Liver (tissue), 9 donors: ENCODE data around the gene STK24. TPM values are rescaled to one million over a fixed set of nuclear protein-coding genes. Genes with fewer than 3 reads are reported as not detected.
A peak's percentile ranks its signal among the peaks of the same experiment; 100 is the strongest.

Experiments
- DNase-seq: peaks from one replicate; pipeline ENCODE4 v3.0.0-alpha.2; 2017; ENCODE audit warnings: low spot score
- H3K27ac ChIP-seq, 2 donors: one replicate each; pipeline ENCODE4 v1.7.0; 2013; ENCODE audit warnings: inconsistent platforms in 2 of 2, low read length in 2 of 2, control low read depth in 1 of 2, low read depth in 1 of 2, mild to moderate bottlenecking in 1 of 2
- H3K27me3 ChIP-seq, 4 donors: one replicate each; pipeline versions ENCODE4 v1.6.1 to v1.7.0; 2013; ENCODE audit warnings: low read length in 3 of 4, inconsistent platforms in 1 of 4, mild to moderate bottlenecking in 1 of 4, moderate library complexity in 1 of 4; ENCODE audit not compliant: control insufficient read depth in 4 of 4, insufficient read depth in 4 of 4
- H3K36me3 ChIP-seq, 4 donors: one replicate each; pipeline versions ENCODE4 v1.6.1 to v1.7.0; 2013; ENCODE audit warnings: low read length in 3 of 4, mild to moderate bottlenecking in 3 of 4, low read depth in 1 of 4, moderate library complexity in 1 of 4; ENCODE audit not compliant: control insufficient read depth in 4 of 4, insufficient read depth in 3 of 4
- H3K4me1 ChIP-seq, 4 donors: one replicate each; pipeline versions ENCODE4 v1.6.1 to v1.7.0; 2013; ENCODE audit warnings: low read length in 3 of 4, mild to moderate bottlenecking in 3 of 4, moderate library complexity in 1 of 4; ENCODE audit not compliant: control insufficient read depth in 4 of 4, insufficient read depth in 4 of 4
- H3K4me3 ChIP-seq, 3 donors: one replicate each; pipeline versions ENCODE4 v1.6.1 to v1.7.0; 2013; ENCODE audit warnings: low read length in 3 of 3, control low read depth in 1 of 3, low read depth in 1 of 3, mild to moderate bottlenecking in 1 of 3
- H3K9ac ChIP-seq, 2 donors: one replicate each; pipeline ENCODE4 v1.7.0; 2013; ENCODE audit warnings: low read length in 2 of 2, mild to moderate bottlenecking in 2 of 2, moderate library complexity in 2 of 2, control low read depth in 1 of 2, low read depth in 1 of 2
- H3K9me3 ChIP-seq, 4 donors: one replicate each; pipeline versions ENCODE4 v1.6.1 to v1.7.0; 2013; ENCODE audit warnings: low read length in 3 of 4; ENCODE audit not compliant: control insufficient read depth in 4 of 4
- ATF3 ChIP-seq: IDR thresholded peaks from 2 replicates; pipeline ENCODE4 v1.6.1; 2016; ENCODE audit warnings: antibody characterized with exemption
- CTCF ChIP-seq: fragments of 150-350 bp; IDR thresholded peaks from 2 replicates; pipeline ENCODE4 v1.5.1; 2017; ENCODE audit warnings: improper control_type of control experiment, low read depth, low read length; ENCODE audit not compliant: missing input control
- EGR1 ChIP-seq, 2 donors: IDR thresholded peaks; 2 replicates each; pipeline ENCODE4 v1.6.1; 2016 to 2018; ENCODE audit warnings: antibody characterized with exemption in 2 of 2, low read depth in 2 of 2
- FOXA1 ChIP-seq: IDR thresholded peaks from 2 replicates; pipeline ENCODE4 v1.6.1; 2016; ENCODE audit warnings: antibody characterized with exemption
- FOXA2 ChIP-seq: IDR thresholded peaks from 2 replicates; pipeline ENCODE4 v1.6.1; 2016; ENCODE audit warnings: antibody characterized with exemption
- GABPA ChIP-seq, 2 donors: IDR thresholded peaks in 1 of 2; conservative IDR thresholded peaks in 1 of 2; 2 replicates each; pipeline ENCODE4 v1.6.1; 2016; ENCODE audit warnings: antibody characterized with exemption in 2 of 2, mild to moderate bottlenecking in 1 of 2, moderate library complexity in 1 of 2
- HNF4A ChIP-seq, 2 donors: conservative IDR thresholded peaks; 2 replicates each; pipeline ENCODE4 v1.6.1; 2016; ENCODE audit warnings: antibody characterized with exemption in 2 of 2, mild to moderate bottlenecking in 2 of 2
- HNF4G ChIP-seq: IDR thresholded peaks from 2 replicates; pipeline ENCODE4 v1.6.1; 2016; ENCODE audit warnings: antibody characterized with exemption
- JUND ChIP-seq, 2 donors: IDR thresholded peaks; 2 replicates each; pipeline ENCODE4 v1.6.1; 2016; ENCODE audit warnings: antibody characterized with exemption in 2 of 2
- MAX ChIP-seq: IDR thresholded peaks from 2 replicates; pipeline ENCODE4 v1.6.1; 2016; ENCODE audit warnings: antibody characterized with exemption
- NR2F2 ChIP-seq: IDR thresholded peaks from 2 replicates; pipeline ENCODE4 v1.6.1; 2016; ENCODE audit warnings: antibody characterized with exemption
- RAD21 ChIP-seq, 2 donors: IDR thresholded peaks; 2 replicates each; pipeline ENCODE4 v1.6.1; 2016; ENCODE audit warnings: antibody characterized with exemption in 2 of 2, mild to moderate bottlenecking in 2 of 2
- REST ChIP-seq: IDR thresholded peaks from 2 replicates; pipeline ENCODE4 v1.6.1; 2016; ENCODE audit warnings: antibody characterized with exemption, mild to moderate bottlenecking
- RXRA ChIP-seq, 2 donors: IDR thresholded peaks; 2 replicates each; pipeline ENCODE4 v1.6.1; 2017 to 2018; ENCODE audit warnings: antibody characterized with exemption in 2 of 2, mild to moderate bottlenecking in 1 of 2
- SP1 ChIP-seq: IDR thresholded peaks from 2 replicates; pipeline ENCODE4 v1.6.1; 2018; ENCODE audit warnings: antibody characterized with exemption, mild to moderate bottlenecking
- TAF1 ChIP-seq: conservative IDR thresholded peaks from 2 replicates; pipeline ENCODE4 v1.6.1; 2016; ENCODE audit warnings: antibody characterized with exemption, mild to moderate bottlenecking
- YY1 ChIP-seq: IDR thresholded peaks from 2 replicates; pipeline ENCODE4 v1.6.1; 2016; ENCODE audit warnings: antibody characterized with exemption, mild to moderate bottlenecking
- ZBTB33 ChIP-seq: IDR thresholded peaks from 2 replicates; pipeline ENCODE4 v1.6.1; 2016; ENCODE audit warnings: antibody characterized with exemption
- WGBS: extraction: QIAGEN DNeasy Blood & Tissue Kit; methylation state at CpG from one replicate; pipeline ENCODE4 v1.1.7; 2013; 5-methylcytosine and 5-hydroxymethylcytosine counted together
- polyA plus RNA-seq, 2 donors: library from polyadenylated mRNA; stranded (reverse) in 1 of 2; unstranded in 1 of 2; fragments of 200-250 nt in 1 of 2; fragments of >200 nt in 1 of 2; fragmentation: Nextera tagmentation in 1 of 2; extraction: Ambion mirVana in 1 of 2; gene quantifications; one replicate each; pipeline versions ENCODE4 v1.2.1 to v1.2.3, GENCODE V29; 2013 to 2015
- total RNA-seq, 2 donors: library from RNA; depleted of rRNA; stranded (reverse); fragments of >200 nt; gene quantifications; one replicate each; pipeline ENCODE4 v1.2.3, GENCODE V29; 2014
- donor health status: healthy.
- donor health status: healthy.
- donor health status: healthy.
- donor health status: healthy.
- donor health status: healthy.

Gene STK24
- total and polyA plus RNA-seq, 4 donors, result 6.4 to 43.3 (median 14.9) TPM

GRCh38 chr13:98490195-98490836 lies 86.6 kb downstream of the STK24 start:
- H3K36me3 ChIP-seq, result peaks cover 0 to 2% (median 0%) of the 10 kb centered on the region in 4 donors
- peak overlapping the region; percentile 11 to 52 for H3K27ac ChIP-seq
- no peaks in the 10 kb centered on the region for H3K27me3 ChIP-seq
- WGBS, result 25% methylated on average over 9 of the region's 9 CpGs
- TF ChIP-seq FOXA1 (peak; percentile 66), ZBTB33 (peak; percentile 47), EGR1 (IDR thresholded peaks at IDR 0.05; ENCODE audit: low read depth in 2 of 2) (no peak), MAX (peak; percentile 71), GABPA (IDR thresholded peaks at IDR 0.05 in 1 of 2, conservative IDR thresholded peaks at IDR 0.05 in 1 of 2) (peak in 1 of 2 donors; percentile 46), HNF4A (conservative IDR thresholded peaks at IDR 0.05) (peak; percentile 88 to 89), NR2F2 (no peak), HNF4G (peak; percentile 55), SP1 (peak; percentile 84), YY1 (peak; percentile 63), FOXA2 (peak; percentile 77), ATF3 (no peak), RAD21 (IDR thresholded peaks at IDR 0.05) (peak; percentile 36 to 53), REST (peak; percentile 43), CTCF (no peak), RXRA (IDR thresholded peaks at IDR 0.05) (peak; percentile 79 to 89), TAF1 (no peak), JUND (IDR thresholded peaks at IDR 0.05) (peak in 1 of 2 donors; percentile 32)
- no peak overlapping the region for H3K4me3 ChIP-seq
- DNase-seq, result no peak
- peaks cover 12 to 33% (median 25%) of the 10 kb centered on the region in 4 donors for H3K4me1 ChIP-seq
- H3K9ac ChIP-seq, result no peak overlapping the region
- no peaks in the 10 kb centered on the region for H3K9me3 ChIP-seq
